Activated CD4-positive, alpha-beta T cell treated with anti-CD3 and anti-CD28 coated beads for 4 hours (primary cell): ENCODE results near the gene RALGAPA2.

Experiments
- DNase-seq, 2 donors: peaks; one replicate each; pipeline ENCODE4 v3.0.0-alpha.2; 2020

RALGAPA2 gene

GRCh38 chr20:20393207-20394120, 319.0 kb downstream of the RALGAPA2 start:
- DNase-seq = no peak

GRCh38 chr20:20391766-20392165, 320.7 kb downstream of the RALGAPA2 start:
- DNase-seq = no peak

- DNase-seq = no peak
These were observed 321.3 kb downstream of the RALGAPA2 start for GRCh38 chr20:20391115-20391514.

GRCh38 chr20:20390393-20390792, 322.1 kb downstream of the RALGAPA2 start:
- no peak for DNase-seq

- no peak for DNase-seq
These were observed 326.3 kb downstream of the RALGAPA2 start for GRCh38 chr20:20386192-20386591.

- DNase-seq = no peak
These were observed 336.6 kb downstream of the RALGAPA2 start for GRCh38 chr20:20375862-20376261.

GRCh38 chr20:20373091-20373571, 339.3 kb downstream of the RALGAPA2 start:
- DNase-seq = no peak

- no peak for DNase-seq
These were observed 340.8 kb downstream of the RALGAPA2 start for GRCh38 chr20:20371681-20372080.

GRCh38 chr20:20371083-20371482, 341.4 kb downstream of the RALGAPA2 start:
- no peak for DNase-seq

- no peak for DNase-seq
These were observed 342.3 kb downstream of the RALGAPA2 start for GRCh38 chr20:20370094-20370575.

GRCh38 chr20:20369250-20370093, 343.0 kb downstream of the RALGAPA2 start:
- no peak for DNase-seq

- DNase-seq = no peak
These were observed 343.8 kb downstream of the RALGAPA2 start for GRCh38 chr20:20368418-20369249.

- DNase-seq = no peak
These were observed 344.6 kb downstream of the RALGAPA2 start, which contains the start of gene INSM1 for GRCh38 chr20:20367575-20368417. Gene INSM1 (plus strand): TSS chr20:20368104. CDS start chr20:20368268, 164 bp downstream.

- no peak for DNase-seq
These were observed 345.4 kb downstream of the RALGAPA2 start for GRCh38 chr20:20366876-20367574.

GRCh38 chr20:20366551-20366875, 345.9 kb downstream of the RALGAPA2 start:
- DNase-seq = no peak

- no peak for DNase-seq
These were observed 346.8 kb downstream of the RALGAPA2 start for GRCh38 chr20:20365480-20366161.

- DNase-seq = no peak
These were observed 347.6 kb downstream of the RALGAPA2 start for GRCh38 chr20:20364593-20365479.

- DNase-seq = no peak
These were observed 348.4 kb downstream of the RALGAPA2 start for GRCh38 chr20:20363799-20364592.
